Measurements from ENCODE around the gene ZNF709.
"Not testable (repeated sequence)": the region's sequence is repeated elsewhere in the genome, so short reads cannot be mapped to it uniquely, and the experiment has no call there.

Gene ZNF709

DNA sequence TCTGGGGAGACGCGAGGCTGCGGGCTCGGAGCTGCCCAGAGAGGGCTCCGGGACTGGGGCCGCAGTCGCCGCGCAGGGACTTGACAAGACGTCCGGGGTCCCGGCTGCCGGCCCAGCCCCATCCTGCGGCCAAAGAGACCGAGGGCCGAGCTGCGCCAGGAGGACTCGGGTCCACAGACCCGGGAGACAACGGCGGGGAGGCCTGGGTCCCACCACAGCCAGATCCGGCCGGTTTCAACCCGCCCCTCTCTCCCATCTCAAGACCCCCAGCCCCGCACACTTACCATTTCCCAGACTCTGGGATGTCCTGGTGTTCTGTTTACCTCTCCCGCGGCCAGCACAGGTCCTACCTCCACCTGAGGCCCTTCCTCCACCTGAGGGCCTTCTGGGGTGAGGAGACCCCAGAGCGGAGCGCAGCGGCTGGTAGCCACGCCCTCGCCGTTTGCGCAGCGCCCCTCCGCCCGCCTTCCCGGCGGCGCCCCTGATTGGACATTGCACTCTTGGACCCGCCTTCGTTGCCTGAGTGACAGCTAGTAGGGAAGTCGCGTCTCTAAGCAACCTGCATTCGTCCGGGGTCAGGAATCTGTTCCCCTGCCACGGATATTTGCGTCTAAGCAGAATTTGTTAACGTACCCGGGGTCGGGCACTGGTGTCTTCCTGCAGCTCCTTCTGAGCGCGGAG is at the start of gene ZNF709:
Gene ZNF709 (minus strand): TSS at position 446 of the 681 bp plus-strand sequence. CDS start 159 bp downstream, at position 287.
- DNase-seq, result peak; percentile 86

DNA sequence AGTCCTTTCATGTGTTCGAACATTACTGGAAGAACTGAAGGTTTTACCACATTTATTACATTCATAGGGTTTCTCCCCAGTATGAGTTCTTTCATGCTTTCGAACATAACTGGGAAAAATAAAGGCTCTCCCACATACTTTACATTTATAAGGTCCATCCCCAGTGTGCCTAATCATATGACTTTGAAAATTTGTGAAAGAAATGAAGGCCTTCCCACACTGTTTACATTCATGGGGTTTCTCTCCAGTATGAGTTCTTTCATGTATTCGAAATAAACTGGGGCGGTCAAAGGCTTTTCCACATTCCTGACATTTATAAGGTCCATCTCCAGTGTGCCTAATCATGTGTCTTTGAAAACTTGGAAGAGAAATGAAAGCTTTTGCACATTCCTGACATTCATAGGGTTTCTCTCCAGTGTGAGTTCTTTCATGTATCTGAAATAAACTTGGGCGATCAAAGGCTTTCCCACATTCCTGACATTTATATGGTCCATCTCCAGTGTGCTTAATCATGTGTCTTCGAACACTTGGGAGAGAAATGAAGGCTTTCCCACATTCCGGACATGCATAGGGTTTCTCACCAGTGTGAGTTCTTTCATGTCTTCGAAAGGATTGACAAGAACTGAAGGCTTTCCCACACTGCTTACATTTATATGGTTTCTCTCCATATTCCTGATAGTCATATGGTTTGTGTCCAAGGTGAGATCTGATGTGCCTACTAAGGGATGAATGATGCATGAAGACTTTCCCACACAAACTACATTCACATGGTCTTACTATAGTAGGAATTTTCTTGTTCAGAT is 42.6 kb upstream of the ZNF709 start:
- no peak for DNase-seq

DNA sequence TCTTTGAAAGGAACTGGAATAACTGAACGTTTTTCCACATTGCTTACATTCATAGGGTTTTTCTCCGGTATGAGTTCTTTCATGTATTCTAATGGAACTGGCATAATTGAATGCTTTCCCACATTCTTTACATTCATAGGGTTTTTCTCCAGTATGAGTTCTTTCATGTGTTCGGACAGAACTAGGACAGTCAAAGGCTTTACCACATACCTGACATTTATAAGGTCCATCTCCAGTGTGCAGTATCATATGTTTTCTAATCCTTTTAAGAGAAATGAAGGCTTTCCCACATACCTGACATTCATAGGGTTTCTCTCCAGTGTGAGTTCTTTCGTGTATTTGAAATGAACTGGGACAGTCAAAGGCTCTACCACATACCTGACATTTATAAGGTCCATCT is 41.9 kb upstream of the ZNF709 start:
- DNase-seq, result peak; percentile 0

DNA sequence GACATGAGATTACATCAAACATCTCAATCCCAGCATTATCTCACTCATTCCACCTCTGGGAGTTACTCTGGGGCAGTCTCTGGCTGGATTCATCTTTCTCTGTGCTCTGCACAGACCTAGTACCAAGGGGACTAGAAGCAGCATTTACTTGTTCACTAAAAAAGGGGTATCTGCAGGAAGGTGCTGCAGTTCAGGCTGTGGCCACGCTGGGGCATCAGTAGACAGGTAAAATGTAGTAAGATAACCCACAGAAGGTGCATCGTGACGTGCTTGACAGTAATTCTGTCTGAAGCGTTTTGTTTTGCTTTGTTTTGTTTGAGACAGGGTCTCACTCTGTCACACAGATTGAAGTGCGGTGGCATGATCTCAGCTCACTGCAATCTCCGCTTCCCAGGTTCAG is 37.4 kb upstream of the ZNF709 start:
- no peak for DNase-seq

DNA sequence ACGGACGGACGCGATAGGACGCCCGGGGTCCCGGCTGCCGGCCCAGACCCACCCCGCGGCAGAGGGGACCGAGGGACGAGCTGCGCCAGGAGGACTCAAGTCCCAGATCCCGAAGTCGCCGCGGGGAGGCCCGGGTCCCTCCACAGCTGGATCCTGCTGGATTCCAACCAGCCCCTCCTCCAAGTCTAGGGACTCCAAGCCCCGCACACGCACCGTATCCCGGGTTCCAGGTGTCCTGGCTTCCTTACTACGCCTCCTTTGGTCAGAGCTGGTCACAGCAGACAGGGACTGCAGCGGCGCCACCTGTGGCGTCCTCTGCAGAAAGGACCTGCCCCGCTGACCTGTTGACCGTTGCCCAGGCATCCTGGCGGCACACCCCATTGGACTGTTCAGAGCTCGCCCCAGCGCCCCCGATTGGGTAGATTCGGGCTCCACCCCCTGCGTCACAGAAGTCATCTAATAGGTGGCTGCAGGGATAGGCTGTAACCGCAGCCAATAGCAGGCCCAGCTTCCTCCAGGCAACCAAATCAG is 29.0 kb upstream of the ZNF709 start:
- DNase-seq, result no peak

DNA sequence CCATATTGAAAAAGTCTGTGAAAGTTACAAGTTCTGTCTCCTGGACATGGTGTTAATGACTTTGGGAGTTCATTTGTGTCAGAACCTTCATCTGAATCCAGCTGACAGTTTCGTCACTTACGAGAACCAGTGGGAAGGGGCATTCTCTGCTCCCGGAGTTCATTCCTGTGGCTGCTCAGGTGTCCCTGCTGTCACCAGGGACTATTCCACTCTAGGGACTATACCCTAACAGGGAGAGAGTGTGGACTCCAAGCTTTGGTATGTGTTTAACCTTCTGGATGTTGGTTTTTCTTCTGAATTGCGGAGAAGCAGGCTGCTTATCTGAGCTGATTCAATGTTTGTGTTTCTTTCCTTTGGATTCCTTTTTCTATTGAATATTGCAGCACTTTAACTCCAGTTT is 12.4 kb upstream of the ZNF709 start:
- no peak for DNase-seq

DNA sequence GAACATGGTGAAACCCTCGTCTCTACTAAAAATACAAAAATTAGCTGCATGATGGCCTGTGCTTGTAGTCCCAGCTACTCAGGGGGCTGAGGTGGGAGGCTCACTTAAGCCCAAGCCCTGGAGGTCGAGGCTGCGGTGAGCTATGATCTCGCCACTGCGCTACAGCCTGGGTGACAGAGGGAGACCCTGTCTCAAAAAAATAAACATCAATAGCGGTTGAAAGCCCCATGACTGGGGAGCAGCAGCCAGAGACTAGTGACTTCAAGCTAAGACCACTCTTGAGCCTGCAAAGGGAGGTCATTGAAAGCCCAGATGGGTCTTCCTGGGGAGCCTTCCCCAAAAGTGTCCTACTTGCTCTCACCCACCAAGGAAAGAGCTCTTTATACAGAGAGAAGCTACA is 11.9 kb upstream of the ZNF709 start:
- DNase-seq, result no peak

DNA sequence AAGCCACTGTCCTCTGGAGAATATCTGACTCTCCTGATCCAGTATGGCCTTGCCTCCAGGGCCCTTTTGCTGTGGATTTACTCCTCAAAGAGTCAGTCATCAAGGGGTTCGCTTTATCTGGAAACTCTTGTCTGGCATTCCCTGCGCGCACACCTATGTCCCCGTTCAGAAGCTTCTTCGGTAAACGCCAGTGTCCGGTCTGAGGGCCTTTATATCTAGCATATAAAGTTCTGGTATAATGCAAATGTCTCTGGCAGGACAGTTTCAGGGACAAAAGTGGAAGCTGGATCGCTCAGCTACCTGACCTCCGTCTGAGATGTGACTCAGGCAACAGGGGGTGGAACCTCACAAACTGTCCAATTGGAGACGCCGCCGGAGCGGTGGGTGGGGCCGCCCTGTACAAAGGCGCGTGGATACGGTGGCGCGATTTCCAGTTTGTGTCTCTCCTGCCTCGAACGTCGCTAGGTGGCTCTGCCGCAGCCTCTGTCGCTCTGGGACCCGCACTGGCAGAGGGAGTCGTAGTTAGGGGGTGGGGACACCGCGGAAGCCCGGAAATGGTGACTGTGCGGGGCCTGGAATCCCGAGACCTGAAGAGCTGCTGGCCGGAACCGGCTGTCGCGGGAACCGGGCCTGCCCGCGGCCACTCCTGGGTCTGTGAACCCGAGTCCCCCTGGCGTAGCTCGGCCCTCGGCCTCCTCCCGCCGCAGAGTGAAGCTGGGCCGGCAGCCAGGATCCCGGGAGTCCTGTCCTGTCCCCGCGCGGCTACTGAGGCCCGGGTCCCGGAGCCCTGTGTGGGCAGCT is 10.6 kb upstream of the ZNF709 start:
- peak; percentile 97 for DNase-seq

DNA sequence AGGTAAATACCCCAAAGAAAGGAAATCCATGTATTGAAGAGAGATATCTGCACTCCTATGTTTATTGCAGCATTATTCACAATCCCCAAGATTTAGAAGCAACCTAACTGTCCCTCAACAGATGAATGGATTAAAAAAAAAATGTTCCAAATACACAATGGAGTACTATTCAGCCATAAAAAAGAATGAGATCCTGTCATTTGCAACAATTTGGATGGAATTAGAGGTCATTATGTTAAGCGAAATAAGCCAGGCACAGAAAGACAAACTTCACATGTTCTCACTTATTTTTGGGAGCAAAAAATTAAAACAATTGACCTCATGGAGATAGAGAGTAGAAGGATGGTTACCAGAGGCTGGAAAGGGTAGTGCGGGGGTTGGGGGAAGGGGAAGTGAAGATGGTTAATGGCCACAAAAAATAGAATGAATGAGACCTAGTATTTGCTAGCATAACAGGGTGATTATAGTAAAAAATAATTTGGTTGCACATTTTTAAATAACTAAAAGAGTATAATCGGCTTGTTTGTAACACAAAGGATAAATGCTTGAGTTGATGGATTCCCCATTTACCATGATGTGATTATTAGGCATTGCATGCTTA is 9.7 kb upstream of the ZNF709 start:
- peak; percentile 16 for DNase-seq

DNA sequence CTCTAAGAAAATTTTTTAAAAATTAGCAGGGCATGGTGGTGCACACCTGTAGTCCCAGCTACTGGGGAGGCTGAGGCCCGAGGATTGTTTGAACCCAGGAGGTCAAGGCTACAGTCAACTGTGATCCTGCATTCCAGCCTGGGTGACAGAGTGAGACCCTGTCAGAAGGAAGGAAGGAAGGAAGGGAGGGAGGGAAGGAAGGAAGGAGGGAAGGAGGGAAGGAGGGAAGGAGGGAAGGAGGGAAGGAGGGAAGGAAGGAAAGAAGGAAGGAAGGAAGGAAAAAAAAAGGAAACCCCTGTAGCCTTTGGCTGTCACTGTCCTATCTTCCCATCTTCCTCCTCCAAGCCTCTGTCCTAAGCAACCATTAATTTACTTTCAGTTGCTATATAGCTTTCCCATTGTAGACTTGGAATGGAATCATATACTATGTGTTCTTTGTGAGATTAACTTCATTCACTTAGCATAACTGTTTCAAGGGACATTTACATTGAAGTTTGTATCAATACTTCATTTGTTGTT is 1.7 kb upstream of the ZNF709 start:
- DNase-seq, result not testable (repeated sequence)

DNA sequence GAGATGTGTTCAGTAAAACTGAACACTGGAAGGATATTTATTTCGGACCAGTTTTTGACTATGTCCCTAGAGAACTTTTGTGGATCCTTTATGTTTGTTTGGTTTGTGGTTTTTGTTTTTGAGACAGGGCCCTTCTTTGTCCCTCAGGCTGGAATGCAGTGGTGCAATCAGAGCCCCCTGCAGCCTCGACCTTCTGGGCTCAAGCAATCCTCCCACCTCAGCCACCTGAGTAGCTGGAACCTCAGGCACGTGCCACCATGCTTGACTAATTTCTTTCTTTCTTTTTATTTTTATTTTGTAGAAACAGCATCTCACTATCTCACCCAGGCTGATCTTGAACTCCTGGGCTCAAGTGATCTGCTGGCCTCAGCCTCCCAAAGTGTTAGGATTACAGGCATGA is 955 bp upstream of the ZNF709 start:
- no peak for DNase-seq

DNA sequence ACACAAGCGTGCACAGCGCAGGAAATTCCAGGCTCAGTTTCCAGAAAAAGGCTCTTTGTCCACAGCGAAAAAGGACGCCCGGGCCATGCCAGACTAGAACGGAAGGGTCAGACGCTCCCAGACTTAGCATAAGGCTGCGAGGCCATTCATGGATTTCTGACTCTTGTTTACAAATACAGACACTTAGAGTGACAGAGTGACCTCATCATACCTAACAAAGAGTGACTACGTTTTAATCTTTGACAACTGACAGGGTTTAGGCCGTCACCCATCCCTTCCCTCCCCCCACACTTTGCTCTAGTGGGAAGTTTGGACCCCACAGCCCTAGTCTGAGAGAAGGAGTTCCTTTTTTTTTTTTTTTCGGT is 418 bp upstream of the ZNF709 start:
- DNase-seq, result no peak

DNA sequence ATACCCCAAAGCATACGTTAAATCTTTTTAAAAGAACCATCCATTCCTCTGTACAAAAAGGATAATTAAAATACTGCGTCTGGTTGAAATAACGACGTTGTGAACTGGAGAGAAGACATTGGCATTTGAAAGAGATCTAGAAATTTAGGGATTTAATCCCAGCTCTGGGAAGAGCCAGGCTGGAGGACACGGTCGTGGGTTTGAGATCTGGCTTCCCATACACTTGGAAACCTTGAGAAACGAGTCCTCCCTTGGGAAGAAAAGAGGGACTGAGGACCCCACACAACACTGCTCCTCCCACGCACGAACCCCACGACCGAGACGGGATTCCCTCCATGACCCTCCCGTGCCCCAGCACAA is 625 bp downstream of the ZNF709 start:
- DNase-seq, result no peak

DNA sequence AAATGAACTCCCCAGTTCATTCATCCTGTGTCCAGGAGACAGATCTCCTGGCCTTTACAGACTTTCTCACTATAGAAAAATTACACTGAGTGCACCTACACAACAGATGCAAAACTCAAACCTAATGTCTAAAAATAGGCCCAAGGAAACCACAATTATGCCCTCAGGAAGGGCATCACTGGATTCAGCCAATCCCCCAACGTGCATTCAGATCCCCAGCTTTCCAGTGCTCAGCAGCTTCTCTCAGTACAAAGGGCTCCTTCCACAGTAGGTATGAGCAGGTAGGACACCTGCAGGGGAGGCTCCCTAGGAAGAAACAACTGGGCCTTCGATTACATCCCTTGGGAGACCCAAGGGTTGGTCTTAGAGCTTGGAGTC is 2.1 kb downstream of the ZNF709 start:
- no peak for DNase-seq

DNA sequence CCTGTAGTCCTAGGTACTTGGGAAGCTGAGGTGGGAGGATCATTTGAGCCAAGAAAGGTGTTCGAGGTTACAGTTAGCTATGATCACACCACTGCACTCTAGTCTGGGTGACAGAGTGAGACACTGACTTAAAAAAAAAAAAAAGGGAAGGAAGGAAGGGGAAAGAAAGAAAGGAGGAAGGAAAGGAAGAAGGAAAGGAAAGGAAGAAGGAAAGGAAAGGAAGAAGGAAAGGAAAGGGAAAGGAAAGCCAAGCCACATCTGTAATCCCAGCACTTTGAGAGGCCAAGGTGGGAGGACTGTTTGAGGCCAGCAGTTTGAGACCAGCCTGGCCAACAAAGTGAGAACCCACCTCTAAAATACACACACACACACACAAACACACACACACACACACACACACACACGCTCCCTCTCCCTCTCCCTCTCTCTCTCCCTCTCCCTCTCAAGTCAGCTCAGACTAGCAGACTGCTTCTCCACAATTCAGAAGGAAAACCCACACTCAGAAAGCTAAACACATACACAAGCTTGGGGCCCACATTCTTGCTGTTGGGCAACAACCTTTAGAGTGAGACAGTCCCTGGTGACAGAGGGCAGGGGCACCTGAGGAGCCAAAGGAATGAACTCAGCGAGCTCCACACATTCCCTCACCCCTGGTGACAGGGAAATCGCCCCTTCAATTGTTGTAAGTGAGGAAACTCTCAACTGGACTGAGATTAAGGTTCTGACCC is 2.7 kb downstream of the ZNF709 start:
- no peak for DNase-seq

DNA sequence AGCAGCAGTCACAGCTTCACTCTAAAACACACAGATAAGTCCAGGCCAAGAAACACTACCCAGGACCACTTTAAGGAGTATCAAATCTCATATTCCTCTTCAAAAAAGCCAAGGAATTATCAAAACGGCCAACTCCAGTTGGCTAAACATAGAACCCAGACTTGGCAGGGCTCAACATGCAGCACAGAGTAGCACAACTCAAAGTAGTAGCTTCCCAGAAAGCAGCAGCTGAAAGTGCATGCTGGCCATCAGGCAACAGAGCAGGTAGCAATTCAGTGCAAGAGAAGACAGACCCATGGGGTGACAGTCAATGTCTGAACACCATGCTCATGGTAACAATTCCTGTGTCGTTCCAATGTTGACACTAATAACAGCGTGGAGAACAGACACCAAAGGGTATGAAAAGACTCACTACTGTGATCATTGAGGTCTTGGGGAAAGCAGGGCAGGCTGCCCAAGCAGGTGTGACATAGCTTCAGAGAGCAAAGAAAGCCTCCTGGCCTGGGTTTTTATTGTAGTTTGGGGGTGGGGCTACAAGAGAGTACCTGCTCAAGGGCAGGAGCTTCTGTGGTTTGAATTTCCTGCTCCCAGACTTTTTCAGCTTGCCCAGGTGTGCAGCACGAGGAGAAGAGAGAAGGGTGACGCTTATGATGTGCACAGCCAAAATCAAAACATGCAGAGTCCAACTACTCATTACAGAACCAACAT is 6.2 kb downstream of the ZNF709 start:
- DNase-seq, result no peak

DNA sequence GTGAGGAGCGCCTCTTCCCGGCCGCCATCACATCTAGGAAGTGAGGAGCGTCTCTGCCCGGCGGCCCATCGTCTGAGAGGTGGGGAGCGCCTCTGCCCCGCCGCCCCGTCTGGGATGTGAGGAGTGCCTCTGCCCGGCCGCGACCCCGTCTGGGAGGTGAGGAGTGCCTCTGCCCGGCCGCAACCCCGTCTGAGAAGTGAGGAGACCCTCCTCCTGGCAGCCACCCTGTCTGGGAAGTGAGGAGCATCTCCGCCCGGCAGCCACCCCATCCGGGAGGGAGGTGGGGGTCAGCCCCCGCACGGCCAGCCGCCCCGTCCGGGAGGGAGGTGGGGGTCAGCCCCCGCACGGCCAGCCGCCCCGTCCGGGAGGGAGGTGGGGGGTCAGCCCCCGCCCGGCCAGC is 17.0 kb downstream of the ZNF709 start:
- not testable (repeated sequence) for DNase-seq

DNA sequence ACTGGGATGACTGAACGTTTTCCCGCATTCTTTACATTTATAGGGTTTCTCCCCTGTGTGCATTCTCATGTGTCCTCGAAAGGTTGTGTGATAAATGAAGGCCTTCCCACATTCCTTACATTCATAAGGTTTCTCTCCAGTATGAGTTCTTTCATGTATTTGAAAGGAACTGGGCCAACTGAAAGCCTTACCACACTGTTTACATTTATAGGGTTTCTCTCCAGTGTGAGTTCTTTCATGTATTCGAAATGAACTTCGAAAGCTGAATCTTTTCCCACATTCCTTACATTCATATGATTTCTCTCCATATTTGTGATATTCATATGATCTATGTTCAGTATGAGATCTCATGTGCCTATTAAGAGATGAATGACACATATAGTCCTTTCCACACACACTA is 19.4 kb downstream of the ZNF709 start:
- no peak for DNase-seq

DNA sequence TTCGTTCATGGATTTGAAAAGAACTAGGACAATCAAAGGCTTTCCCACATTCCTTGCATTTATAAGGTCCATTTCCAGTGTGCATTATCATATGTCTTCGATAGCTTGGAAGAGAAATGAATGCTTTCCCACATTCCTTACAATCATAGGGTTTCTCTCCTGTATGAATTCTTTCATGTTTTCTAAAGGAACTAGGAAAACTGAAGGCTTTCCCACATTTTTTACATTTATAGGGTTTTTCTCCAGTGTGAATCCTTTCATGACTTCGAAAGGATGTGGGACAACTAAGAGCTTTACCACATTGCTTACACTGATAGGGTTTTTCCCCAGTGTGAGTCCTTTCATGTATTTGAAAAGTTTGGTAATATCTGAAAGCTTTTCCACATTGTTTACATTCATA is 19.8 kb downstream of the ZNF709 start:
- DNase-seq, result no peak

DNA sequence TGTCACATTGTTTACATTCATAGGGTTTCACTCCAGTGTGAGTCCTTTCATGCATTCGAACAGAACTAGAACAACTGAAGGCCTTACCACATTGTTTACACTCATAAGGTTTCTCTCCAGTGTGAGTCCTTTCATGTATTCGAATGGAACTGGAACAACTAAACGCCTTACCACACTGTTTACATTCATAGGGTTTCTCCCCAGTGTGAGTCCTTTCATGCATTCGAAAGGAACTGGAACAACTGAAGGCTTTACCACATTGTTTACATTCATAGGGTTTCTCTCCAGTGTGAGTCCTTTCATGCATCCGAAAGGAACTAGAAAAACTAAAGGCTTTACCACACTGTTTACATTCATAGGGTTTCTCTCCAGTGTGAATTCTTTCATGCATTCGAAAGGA is 20.5 kb downstream of the ZNF709 start:
- DNase-seq, result not testable (repeated sequence)

DNA sequence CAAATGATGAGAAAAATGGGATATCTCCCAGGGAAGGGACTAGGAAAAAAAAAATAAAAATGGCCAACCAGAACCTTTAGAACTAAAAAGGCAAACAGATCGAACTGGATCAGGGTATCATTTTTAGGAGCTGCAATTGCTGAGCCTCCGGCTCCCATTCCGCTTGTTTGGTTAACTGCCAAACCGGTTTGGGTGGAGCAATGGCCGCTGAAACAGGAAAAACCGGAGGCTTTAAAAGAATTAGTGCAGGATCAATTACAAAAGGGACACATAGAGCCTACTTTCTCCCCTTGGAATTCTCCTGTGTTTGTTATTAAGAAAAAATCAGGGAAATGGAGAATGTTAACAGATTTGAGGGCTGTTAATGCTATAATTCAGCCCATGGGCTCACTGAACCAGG is 31.1 kb downstream of the ZNF709 start:
- DNase-seq, result no peak

DNA sequence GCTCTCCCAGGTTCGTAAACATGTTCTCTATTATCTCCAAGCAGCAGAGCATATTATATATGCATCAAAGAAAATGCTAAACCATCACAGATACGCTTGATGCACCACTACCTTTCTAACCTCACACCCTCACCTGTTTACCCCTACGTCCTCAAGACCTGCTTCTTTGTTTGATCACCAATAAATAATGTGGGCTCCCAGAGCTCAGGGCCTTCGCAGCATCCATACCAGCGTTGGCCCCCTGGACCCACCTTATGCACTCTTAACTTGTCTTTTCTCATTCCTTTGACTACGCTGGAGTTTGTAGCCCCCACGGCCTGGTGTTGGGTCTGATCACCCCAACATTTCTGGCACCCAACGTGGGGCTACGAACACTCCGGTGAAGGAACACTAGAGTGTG is 33.8 kb downstream of the ZNF709 start:
- DNase-seq, result no peak

Data from hematopoietic multipotent progenitor cell treated with erythropoietin and hydrocortisone succinate and interleukin-3 and kit ligand, for 8 days (in vitro differentiated cells).